ENCODE measurements around the gene CSNK2A3.

Gene CSNK2A3

GRCh38 chr11:11382858-11383532 is 29.9 kb upstream of the CSNK2A3 start:
- TF ChIP-seq POLR2AphosphoS5 (IDR thresholded peaks at IDR 0.05; ENCODE audit: low read depth) (no peak), GABPA (IDR thresholded peaks at IDR 0.05; ENCODE audit: low read depth) (no peak)
- no peak overlapping the region for H3K27ac ChIP-seq (replicated peaks)
- no peak overlapping the region for H3K4me3 ChIP-seq (replicated peaks; ENCODE audit: insufficient read depth, low read length)
- no peaks in the 10 kb centered on the region for H3K27me3 ChIP-seq (ENCODE audit: insufficient read depth, poor library complexity, severe bottlenecking)
- DNase-seq (ENCODE audit: low read depth in 1 of 2, low spot score in 1 of 2), result no peak

GRCh38 chr11:11381471-11382105 is 28.5 kb upstream of the CSNK2A3 start:
- DNase-seq (ENCODE audit: low read depth in 1 of 2, low spot score in 1 of 2), result no peak
- TF ChIP-seq GABPA (IDR thresholded peaks at IDR 0.05; ENCODE audit: low read depth), result no peak
- no peak for TF ChIP-seq CTCF (IDR thresholded peaks at IDR 0.05; ENCODE audit: insufficient read depth, low read length)
- TF ChIP-seq REST (IDR thresholded peaks at IDR 0.05; ENCODE audit: insufficient replicate concordance, low read depth), result no peak
- H3K27ac ChIP-seq (replicated peaks), result no peak overlapping the region
- H3K27me3 ChIP-seq (ENCODE audit: insufficient read depth, poor library complexity, severe bottlenecking), result no peaks in the 10 kb centered on the region
- no peak overlapping the region for H3K4me3 ChIP-seq (replicated peaks; ENCODE audit: insufficient read depth, low read length)

- TF ChIP-seq REST (IDR thresholded peaks at IDR 0.05; ENCODE audit: insufficient replicate concordance, low read depth) (no peak), GABPA (IDR thresholded peaks at IDR 0.05; ENCODE audit: low read depth) (no peak), CTCF (IDR thresholded peaks at IDR 0.05; ENCODE audit: insufficient read depth, low read length) (no peak), SPI1 (IDR thresholded peaks at IDR 0.05; ENCODE audit: borderline replicate concordance, low read depth) (no peak), POLR2AphosphoS5 (IDR thresholded peaks at IDR 0.05; ENCODE audit: low read depth) (no peak)
- no peak overlapping the region for H3K4me3 ChIP-seq (replicated peaks; ENCODE audit: insufficient read depth, low read length)
- H3K27ac ChIP-seq (replicated peaks), result no peak overlapping the region
- no peak for DNase-seq (ENCODE audit: low read depth in 1 of 2, low spot score in 1 of 2)
- no peaks in the 10 kb centered on the region for H3K27me3 ChIP-seq (ENCODE audit: insufficient read depth, poor library complexity, severe bottlenecking)
Measured at GRCh38 chr11:11380883-11381282, 27.8 kb upstream of the CSNK2A3 start.

GRCh38 chr11:11380340-11380739 is 27.3 kb upstream of the CSNK2A3 start:
- TF ChIP-seq POLR2AphosphoS5 (IDR thresholded peaks at IDR 0.05; ENCODE audit: low read depth) (no peak), SPI1 (IDR thresholded peaks at IDR 0.05; ENCODE audit: borderline replicate concordance, low read depth) (no peak), CTCF (IDR thresholded peaks at IDR 0.05; ENCODE audit: insufficient read depth, low read length) (no peak), GABPA (IDR thresholded peaks at IDR 0.05; ENCODE audit: low read depth) (no peak), REST (IDR thresholded peaks at IDR 0.05; ENCODE audit: insufficient replicate concordance, low read depth) (no peak)
- Histone ChIP-seq H3K4me3 (replicated peaks; ENCODE audit: insufficient read depth, low read length) (no peak overlapping the region), H3K27ac (replicated peaks) (no peak overlapping the region), H3K27me3 (ENCODE audit: insufficient read depth, poor library complexity, severe bottlenecking) (no peaks in the 10 kb centered on the region)
- DNase-seq (ENCODE audit: low read depth in 1 of 2, low spot score in 1 of 2), result no peak
